Fibroblast of mammary gland (primary cell): Measurements from ENCODE around the gene LLCFC1.

ENCODE experiments used
- DNase-seq: peaks from one replicate; pipeline ENCODE4 v3.0.0-alpha.2; 2010; ENCODE audit warnings: low read depth
- H3K4me3 ChIP-seq: 2 replicates; pipeline ENCODE4 v1.5.1; 2011; ENCODE audit warnings: low read depth, mild to moderate bottlenecking, low read length, moderate library complexity; ENCODE audit not compliant: control insufficient read depth
- CTCF ChIP-seq: conservative IDR thresholded peaks from 2 replicates; pipeline ENCODE4 v1.5.1; 2011; ENCODE audit warnings: low read depth, low read length, inconsistent platforms; ENCODE audit not compliant: control insufficient read depth, insufficient read depth

Gene LLCFC1

GRCh38 chr7:142938611-142939010 lies 673 bp upstream of the LLCFC1 start:
- TF ChIP-seq CTCF, result no peak
- no peak overlapping the region for H3K4me3 ChIP-seq
- DNase-seq, result no peak

- no peak overlapping the region for H3K4me3 ChIP-seq
- TF ChIP-seq CTCF, result no peak
- DNase-seq, result no peak
Measured at GRCh38 chr7:142940966-142941535, 1.8 kb downstream of the LLCFC1 start.

- DNase-seq, result no peak
- H3K4me3 ChIP-seq, result no peak overlapping the region
- TF ChIP-seq CTCF, result no peak
Measured at GRCh38 chr7:142941541-142941940, 2.3 kb downstream of the LLCFC1 start.

- no peak for TF ChIP-seq CTCF
- H3K4me3 ChIP-seq, result no peak overlapping the region
- DNase-seq, result no peak
Measured at GRCh38 chr7:142942746-142943145, 3.5 kb downstream of the LLCFC1 start.

GRCh38 chr7:142943706-142944268 lies 4.5 kb downstream of the LLCFC1 start:
- DNase-seq, result no peak
- H3K4me3 ChIP-seq, result no peak overlapping the region
- no peak for TF ChIP-seq CTCF

- DNase-seq, result no peak
- TF ChIP-seq CTCF, result no peak
- H3K4me3 ChIP-seq, result no peak overlapping the region
Measured at GRCh38 chr7:142945001-142945400, 5.7 kb downstream of the LLCFC1 start.
